GM18909 (cell line): ENCODE data around the gene IL20RB.
"Not testable (repeated sequence)": the region's sequence is repeated elsewhere in the genome, so short reads cannot be mapped to it uniquely, and the experiment has no call there.

Source experiments
- ATAC-seq: cut with Tn5 transposase; IDR thresholded peaks from one replicate; pipeline ENCODE4 v1.9.1; 2021; ENCODE audit warnings: mild to moderate bottlenecking; ENCODE audit not compliant: unreplicated experiment, poor library complexity

The IL20RB gene

DNA sequence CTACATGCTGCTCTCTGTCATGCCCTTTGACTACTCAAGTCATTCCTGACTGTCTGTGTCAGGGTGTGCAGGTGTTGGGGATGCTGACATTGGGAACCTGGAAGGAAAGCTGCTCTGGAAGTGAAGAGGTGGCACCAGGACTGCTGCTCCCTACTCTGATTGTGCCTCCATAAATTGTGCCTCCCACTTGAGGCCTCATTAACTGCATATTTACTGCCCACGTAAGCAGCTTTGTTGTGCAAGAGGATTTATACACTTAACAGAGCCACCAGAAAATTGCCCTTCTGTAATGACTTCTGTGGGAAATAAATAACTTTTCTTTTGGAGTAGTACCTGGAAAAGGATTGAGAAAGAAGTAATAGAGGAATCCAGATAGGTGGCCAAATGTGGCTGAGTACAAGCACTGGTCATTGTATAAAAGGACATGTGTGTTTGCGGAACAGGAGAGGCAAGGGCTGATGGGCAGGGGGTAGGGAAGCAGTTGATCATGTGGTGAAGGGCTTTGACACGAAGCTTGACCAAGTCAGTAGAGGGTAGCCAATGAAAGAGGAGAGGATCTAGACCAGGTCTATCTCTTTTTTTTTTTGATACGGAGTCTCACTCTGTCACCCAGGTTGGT lies 24.8 kb downstream of the IL20RB start:
- no peak for ATAC-seq

DNA sequence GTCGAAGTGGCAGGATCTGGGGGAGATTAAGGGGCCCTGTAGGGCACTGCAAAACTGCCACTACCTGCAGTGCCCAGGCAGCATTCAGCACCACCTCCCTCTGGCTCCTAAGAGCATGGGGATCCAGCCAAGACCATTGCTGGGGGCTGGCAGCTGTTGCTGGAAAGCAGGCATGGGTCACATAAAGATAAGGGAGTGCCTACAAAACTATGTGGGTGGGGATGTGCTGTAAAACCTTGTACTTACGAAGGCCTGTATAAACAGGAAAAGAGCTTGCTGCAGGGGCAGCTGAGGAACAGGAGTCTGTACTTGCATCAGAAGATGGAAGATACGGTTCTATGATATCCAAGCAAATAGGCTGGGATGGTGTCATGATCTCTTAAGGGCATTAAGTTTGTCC lies 27.1 kb downstream of the IL20RB start:
- ATAC-seq: no peak

DNA sequence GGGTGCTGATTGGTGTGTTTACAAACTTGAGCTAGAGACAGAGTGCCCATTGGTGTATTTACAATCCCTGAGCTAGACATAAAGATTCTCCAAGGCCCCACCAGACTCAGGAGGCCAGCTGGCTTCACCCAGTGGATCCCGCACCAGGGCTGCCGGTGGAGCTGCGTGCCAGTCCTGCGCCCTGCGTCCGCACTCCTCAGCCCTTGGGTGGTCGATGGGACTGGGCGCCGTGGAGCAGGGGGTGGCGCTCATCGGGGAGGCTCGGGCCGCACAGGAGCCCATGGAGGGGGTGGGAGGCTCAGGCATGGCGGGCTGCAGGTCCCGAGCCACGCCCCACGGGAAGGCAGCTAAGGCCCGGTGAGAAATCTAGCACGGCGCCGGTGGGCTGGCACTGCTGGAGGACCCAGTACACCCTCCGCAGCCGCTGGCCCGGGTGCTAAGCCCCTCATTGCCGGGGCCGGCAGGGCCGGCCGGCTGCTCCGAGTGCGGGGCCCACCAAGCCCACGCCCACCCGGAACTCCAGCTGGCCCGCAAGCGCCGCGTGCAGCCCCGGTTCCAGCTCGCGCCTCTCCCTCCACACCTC lies 29.7 kb downstream of the IL20RB start:
- ATAC-seq: not testable (repeated sequence)

DNA sequence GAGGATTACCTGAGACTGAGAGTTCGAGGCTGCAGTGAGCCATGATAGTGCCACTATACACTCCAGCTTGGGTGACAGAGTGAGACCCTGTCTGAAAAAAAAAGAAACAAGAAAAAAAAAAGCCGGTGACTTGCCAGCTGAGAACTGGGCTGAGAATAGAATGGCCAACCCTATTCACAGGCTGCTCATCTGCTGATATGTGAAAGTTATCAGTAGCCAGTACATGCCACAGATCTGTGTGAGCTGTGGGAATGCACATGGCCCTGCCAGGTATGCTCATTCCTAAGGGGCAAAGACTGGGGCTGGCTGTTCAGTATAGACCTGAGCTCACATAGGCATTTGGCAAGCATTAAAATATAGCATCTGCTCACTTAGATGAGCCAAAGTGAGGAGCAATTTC lies 30.9 kb downstream of the IL20RB start:
- no peak for ATAC-seq

DNA sequence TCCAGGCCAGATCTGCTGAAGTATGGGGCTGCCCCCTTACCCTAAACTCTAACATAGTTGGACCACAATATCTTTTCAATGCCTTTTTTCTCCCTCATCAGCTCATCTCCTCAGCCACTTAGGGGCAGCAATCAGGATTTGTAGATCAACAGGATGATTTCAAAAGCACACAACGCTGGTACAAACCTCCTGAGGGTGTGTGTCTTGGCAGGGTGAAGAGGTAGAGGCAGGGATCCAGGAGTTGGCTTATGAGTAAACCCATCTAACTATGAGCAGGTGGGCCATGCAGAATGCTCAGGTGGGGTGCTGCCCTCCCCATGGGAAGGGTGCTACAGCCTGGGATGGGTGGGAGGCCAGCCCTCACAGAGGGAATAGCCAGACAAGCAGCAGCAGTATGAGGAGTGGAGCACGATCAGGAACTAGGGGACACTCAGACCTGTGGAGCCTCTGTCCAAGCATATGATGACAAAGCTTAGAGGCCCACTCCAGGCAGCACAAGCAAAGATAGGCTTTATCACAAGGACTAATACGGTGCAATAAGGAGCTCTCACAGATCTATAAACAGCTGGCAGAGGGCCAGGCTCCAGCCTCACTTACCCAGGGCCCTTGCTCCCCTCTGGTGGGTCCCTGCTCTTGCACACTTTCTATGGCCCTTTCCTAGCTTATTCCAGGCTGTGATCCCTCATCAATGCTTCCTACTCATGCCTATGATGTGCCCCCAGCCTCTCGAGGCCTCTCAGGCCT lies 32.2 kb downstream of the IL20RB start:
- ATAC-seq: no peak

DNA sequence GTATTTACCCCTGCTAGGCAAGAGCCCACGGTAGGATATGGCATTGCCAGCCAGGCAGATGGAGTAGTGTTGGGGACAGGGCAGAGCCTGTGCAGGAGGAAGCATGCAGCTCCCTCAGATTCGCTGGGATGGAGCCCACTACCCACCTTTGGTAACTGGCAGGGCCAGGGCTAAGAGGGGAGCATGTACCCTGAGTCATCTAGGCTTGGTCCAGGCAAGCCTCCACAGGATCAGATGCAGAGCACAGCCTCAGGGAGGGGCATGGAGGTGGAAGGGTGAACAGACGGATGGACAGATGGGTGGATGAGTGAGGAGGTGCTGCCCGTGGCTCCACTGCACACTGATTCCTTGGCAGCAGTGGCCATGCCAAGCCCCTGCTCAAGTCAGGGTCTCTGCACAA lies 33.0 kb downstream of the IL20RB start:
- no peak for ATAC-seq

DNA sequence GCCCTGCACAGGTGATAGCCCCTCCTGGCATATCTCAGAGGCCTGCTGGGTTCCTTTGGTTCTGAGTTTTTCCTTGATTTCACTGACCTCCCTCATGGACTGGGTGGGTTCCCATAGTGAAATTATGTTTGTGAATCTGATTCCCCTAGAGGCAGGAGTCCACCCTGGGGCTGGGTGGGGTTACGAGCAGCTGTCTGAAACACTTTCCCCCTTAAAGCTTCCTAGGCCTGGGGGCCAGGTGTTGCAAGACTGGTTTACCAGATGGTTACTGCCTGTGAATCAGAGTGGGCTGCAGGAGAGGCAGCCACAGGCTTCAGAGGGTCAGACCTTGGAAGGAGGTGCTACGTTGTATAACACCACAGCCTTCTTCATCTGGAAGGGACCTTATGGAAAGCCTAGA lies 34.3 kb downstream of the IL20RB start:
- ATAC-seq: no peak

DNA sequence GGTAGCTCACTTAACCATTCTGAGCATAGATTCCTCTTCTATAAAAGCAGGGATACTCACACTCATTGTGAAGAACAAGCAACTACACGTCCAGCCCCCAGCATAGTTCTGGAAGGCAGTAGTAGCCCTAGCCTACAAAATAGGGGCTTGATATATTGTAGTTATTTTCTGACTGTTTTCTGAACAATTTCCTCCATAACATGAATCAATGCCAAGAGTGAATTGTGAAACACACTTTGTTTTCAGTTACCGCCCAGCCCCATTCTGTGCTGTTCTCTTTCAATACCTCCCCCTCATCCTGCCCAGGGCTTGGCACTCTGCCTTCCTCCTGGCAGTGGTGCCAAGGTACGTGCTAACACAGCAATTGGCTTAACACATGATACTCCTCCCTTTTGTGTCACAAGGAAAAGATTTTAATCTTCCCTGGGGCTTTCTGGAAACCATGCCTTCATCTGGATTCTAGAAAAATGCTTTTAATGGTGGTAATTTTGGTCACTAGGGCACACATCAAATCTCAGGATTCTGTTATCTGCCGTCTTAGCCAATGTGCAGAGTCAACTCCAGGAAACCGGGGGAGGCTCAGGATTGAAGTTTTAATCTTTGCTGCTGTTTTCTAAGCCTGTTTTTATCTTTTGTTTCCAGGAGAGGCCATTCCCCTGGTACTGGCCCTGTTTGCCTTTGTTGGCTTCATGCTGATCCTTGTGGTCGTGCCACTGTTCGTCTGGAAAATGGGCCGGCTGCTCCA lies 37.2 kb downstream of the IL20RB start:
- no peak for ATAC-seq

DNA sequence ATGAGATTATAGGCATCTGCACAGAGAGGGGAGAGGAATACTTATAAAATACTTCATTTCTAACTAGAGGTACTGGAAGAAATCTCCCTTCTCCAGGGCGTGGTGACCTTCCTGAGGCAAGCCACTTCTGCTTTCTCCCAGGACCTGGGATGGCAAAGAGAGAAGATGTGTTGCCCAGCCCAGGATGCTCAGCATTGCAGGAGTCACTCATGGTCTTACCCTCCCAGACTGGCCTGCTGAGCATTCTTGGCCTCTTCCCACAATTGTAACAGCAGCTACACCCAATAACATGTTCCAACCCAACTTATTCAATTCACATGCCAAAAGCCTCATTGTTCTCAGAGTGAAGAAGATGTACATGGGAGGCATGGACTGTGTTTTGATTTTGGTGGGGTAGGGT lies 37.9 kb downstream of the IL20RB start:
- ATAC-seq: no peak

DNA sequence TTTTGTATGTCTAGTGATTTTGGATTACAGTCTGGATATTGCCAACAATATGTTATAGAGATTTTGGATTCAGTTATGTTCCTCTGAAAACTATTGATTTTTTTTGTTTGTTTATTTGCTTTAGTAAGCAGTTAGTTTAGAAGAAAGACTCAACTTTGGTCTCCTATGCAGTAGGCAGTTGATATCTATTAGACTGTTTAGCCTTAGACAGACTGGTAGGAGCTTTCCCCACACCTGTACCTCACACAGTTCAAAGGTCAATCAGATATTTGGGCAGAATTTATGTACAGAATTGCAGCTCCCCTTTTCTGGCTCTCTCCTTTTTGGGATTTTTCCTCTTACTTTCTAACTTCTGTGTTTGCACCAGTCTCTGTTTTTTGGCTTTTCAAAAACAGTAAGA lies 42.3 kb downstream of the IL20RB start:
- no peak for ATAC-seq

DNA sequence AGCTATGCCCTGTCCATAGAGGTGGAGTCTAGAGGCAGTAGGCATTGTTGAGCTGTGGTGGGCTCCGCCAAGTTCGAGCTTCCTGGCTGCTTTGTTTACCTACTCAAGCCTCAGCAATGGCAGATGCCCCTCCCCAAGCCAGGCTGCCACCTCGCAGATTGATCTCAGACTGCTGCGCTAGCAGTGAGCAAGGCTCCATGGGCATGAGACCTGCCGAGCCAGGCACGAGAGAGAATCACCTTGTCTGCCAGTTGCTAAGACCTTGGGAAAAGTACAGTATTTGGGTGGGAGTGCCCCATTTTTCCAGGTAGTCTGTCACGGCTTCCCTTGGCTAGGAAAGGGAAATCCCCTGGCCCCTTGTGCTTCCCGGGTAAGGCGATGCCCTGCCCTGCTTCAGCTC lies 49.6 kb downstream of the IL20RB start:
- not testable (repeated sequence) for ATAC-seq

DNA sequence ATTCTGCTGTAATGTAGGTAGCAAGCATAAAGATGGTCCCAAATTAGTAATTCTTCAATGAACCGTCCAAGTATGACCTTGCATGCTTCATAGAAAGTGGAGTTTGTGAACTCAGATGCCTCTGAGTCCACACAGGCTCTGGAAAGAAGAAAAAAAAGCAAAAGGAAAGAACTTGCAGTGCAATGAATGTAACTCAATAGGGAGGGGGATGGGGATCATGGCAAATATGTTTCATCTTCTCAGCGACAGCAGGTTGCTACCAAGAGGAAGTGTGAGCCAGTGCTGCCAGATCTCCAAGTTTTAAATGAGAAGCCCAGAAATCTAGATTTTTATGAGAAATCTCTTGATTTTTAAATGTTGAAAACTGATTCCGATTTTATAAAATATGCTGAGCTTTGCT lies 50.3 kb downstream of the IL20RB start:
- ATAC-seq: no peak

DNA sequence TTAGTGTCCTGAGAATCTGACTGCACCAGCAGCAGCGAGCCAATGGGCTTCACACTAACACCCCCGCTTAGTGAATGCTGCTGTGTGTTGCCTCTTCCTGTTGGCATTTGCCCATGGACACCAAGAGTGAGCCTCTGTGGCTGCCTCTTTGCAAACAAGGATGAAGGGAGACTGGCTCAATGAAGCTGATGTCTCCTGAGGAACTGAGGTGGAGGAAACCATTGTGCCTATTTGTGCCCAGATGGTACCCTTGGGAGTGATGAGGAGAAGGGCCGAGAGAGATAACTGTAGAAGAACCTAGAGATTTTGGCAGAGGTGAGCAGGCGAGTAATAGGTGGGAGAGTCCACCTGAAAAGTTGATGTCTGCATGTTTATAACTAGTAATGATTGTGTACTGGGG lies 51.2 kb downstream of the IL20RB start:
- no peak for ATAC-seq

DNA sequence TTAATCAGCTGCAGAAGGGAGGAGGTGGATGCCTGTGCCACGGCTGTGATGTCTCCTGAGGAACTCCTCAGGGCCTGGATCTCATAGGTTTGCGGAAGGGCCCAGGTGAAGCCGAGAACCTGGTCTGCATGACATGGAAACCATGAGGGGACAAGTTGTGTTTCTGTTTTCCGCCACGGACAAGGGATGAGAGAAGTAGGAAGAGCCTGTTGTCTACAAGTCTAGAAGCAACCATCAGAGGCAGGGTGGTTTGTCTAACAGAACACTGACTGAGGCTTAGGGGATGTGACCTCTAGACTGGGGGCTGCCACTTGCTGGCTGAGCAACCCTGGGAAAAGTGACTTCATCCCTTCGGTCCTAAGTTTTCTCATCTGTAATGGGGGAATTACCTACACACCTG lies 52.4 kb downstream of the IL20RB start:
- no peak for ATAC-seq

DNA sequence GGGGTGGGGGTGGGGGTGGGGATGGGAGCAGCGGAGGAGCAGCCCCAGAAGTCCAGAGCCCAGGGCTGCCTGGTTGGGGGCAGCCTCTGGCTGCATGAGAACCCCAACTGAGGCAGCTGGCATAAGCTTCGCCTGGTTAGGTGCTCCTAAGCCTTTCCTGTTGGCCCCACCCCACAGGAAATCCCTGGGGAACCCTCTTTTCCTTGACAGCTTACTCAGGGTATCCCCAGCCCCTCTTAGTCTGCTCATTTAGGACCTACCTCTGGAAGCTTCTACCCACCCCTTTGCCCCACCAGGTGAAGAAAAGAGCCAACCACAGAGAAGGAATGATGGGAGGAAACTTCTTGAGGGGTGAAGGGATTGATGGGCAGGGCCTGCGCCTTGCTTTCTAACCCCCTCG lies 53.4 kb downstream of the IL20RB start:
- no peak for ATAC-seq

DNA sequence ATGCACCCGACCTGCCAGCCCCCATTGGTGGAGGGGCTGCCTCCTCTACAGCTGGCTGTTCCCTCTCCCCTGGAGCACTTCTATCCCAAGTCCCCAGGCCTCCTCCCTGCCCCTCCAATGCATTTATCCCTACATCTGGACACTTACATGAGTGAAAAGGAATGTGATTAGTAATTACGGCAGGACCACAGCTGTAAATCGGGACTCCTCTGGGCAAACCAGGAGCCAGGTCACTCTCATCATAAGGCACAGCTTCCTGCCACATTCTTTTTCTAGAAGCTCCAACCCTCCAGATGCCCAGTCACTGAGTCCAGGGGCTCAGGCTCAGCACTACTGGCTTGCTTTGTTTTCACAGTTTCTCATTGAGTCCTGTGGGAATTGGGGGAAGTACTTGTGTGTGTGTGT lies 54.3 kb downstream of the IL20RB start:
- ATAC-seq: no peak

DNA sequence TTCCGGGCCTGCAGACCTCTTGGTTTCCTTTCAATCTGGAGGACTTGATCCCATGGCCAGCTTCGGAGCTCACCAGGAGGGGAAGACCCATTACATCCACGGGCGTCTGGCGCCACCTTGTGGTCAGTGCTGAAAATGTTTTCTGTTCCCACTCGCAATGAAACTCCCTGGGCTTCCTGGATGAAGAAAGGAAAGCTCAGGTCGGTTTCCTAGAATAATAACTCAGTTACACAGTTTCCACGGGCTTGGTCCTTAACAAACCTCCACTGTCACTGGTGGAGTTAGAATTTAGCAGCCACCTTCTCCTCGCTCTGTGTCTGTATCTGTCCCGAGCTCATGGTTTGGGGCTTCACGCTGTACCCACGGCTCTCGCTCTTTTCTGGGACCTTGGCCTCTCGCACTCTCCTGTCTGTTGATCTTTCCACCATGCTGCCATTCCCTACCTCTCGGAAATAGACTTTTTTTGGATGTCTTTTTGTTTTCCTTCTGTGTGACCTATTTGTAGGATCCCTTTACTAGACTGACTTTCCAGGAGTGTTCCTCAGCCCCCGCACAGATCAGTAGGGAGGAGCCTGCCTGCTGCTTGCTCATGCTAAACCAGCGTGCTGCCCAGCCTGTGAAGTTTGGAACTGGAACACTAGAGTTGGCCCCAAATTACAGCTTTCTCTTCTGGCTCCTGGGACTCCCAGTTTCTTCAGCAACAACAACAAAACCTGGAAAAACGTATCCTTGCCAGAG lies 56.3 kb downstream of the IL20RB start:
- ATAC-seq: peak; percentile 84

DNA sequence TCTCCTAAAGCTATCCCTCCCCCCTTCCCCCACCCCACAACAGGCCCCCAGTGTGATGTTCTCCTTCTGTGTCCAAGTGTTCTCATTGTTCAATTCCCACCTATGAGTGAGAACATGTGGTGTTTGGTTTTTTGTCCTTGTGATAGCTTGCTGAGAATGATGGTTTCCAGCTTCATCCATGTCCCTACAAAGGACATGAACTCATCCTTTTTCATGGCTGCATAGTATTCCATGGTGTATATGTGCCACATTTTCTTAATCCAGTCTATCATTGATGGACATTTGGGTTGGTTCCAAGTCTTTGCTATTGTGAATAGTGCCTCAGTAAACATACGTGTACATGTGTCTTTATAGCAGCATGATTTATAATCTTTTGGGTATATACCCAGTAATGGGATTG lies 59.5 kb downstream of the IL20RB start:
- ATAC-seq: not testable (repeated sequence)

DNA sequence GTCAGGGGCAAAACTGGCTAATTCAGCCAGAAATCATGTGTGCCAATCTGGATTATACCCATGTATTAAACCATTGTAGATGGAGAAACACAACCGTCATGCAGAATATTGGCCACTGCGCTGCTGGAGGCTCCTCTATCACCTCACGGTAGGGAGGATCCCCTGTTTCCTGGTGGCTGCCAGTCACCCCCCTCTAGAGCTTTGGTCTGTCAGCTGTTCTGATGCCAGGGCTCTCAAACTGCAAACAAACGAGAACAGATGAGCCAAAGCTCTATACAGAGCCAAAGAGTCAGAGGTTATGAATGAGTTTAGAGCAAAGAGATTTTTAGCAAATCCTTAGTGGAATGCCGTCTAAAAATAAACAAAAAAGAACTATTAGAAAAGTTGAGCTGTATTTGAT lies 62.5 kb downstream of the IL20RB start:
- no peak for ATAC-seq

DNA sequence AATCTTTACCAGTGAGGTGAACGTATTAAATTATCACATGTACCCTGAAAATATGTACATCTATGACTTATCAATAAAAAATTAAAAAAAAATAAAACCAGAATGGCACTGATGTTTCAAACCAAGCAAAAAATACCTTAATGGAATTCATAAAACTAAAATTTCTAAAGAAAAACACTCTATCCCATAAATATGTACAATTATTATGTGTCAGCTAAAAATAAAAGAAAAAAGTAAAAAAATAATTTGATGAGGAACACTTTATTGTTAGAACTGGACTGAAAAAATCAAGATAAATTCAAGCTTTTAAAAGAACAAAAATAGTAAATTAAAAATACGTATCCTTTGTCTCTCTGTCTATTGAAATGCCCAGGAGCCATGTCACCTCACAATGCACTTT lies 63.1 kb downstream of the IL20RB start:
- ATAC-seq: no peak

DNA sequence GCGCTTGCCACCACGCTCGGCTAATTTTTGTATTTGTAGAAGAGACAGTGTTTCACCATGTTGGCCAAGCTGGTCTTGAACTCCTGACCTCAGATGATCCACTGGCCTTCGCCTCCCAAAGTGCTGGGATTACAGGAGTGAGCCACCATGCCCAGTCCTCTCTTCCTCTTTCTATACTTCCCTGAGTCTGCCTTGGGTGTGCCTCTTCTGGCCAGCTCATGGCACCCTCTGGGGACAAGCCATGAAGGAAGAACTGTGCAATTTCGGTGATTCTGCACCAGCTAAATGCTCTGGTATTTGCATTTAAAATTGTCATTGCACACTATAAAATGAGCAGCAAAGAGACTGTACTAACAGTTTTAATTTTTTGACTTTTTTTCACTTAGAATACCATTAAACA lies 66.6 kb downstream of the IL20RB start:
- ATAC-seq: no peak
